Measurements from ENCODE around the gene UNC93A.

Gene UNC93A

GRCh38 chr6:167303675-167304625 lies 12.8 kb downstream of the UNC93A start (continued):
- TF ChIP-seq ZFP30 (CRISPR knock-in tag; IDR thresholded peaks at IDR 0.05) (no peak), ZNF565 (CRISPR knock-in tag; conservative IDR thresholded peaks at IDR 0.05; ENCODE audit: low read depth) (no peak), BACH2 (CRISPR knock-in tag; IDR thresholded peaks at IDR 0.05; ENCODE audit: borderline replicate concordance) (no peak), ISL1 (CRISPR knock-in tag; IDR thresholded peaks at IDR 0.05) (no peak), ZC3H10 (CRISPR knock-in tag; IDR thresholded peaks at IDR 0.05) (no peak), RARB (CRISPR knock-in tag; IDR thresholded peaks at IDR 0.05) (no peak)

GRCh38 chr6:167304912-167305311 lies 13.8 kb downstream of the UNC93A start:
- no peak for TF ChIP-seq BACH2 (CRISPR knock-in tag; IDR thresholded peaks at IDR 0.05; ENCODE audit: borderline replicate concordance)
- no peak for TF ChIP-seq ZNF70 (CRISPR knock-in tag; IDR thresholded peaks at IDR 0.05)
- TF ChIP-seq SNAI2 (CRISPR knock-in tag; IDR thresholded peaks at IDR 0.05), result no peak
- TF ChIP-seq RARB (CRISPR knock-in tag; IDR thresholded peaks at IDR 0.05), result no peak
- TF ChIP-seq TCF4 (CRISPR knock-in tag; IDR thresholded peaks at IDR 0.05; ENCODE audit: borderline replicate concordance), result no peak
- no peak for TF ChIP-seq ESRRG (CRISPR knock-in tag; IDR thresholded peaks at IDR 0.05)
- no peak for TF ChIP-seq GLIS3 (CRISPR knock-in tag; IDR thresholded peaks at IDR 0.05)
- TF ChIP-seq, protein P1, sequence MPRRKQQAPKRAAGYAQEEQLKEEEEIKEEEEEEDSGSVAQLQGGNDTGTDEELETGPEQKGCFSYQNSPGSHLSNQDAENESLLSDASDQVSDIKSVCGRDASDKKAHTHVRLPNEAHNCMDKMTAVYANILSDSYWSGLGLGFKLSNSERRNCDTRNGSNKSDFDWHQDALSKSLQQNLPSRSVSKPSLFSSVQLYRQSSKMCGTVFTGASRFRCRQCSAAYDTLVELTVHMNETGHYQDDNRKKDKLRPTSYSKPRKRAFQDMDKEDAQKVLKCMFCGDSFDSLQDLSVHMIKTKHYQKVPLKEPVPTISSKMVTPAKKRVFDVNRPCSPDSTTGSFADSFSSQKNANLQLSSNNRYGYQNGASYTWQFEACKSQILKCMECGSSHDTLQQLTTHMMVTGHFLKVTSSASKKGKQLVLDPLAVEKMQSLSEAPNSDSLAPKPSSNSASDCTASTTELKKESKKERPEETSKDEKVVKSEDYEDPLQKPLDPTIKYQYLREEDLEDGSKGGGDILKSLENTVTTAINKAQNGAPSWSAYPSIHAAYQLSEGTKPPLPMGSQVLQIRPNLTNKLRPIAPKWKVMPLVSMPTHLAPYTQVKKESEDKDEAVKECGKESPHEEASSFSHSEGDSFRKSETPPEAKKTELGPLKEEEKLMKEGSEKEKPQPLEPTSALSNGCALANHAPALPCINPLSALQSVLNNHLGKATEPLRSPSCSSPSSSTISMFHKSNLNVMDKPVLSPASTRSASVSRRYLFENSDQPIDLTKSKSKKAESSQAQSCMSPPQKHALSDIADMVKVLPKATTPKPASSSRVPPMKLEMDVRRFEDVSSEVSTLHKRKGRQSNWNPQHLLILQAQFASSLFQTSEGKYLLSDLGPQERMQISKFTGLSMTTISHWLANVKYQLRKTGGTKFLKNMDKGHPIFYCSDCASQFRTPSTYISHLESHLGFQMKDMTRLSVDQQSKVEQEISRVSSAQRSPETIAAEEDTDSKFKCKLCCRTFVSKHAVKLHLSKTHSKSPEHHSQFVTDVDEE (CRISPR knock-in tag; IDR thresholded peaks at IDR 0.05), result no peak
- TF ChIP-seq ZNF8 (CRISPR knock-in tag; IDR thresholded peaks at IDR 0.05), result no peak
- TF ChIP-seq PPARA (CRISPR knock-in tag; IDR thresholded peaks at IDR 0.05; ENCODE audit: borderline replicate concordance), result no peak
- no peak for TF ChIP-seq ZNF565 (CRISPR knock-in tag; conservative IDR thresholded peaks at IDR 0.05; ENCODE audit: low read depth)
- TF ChIP-seq ARNTL (CRISPR knock-in tag; IDR thresholded peaks at IDR 0.05; ENCODE audit: borderline replicate concordance, low read depth), result no peak
- TF ChIP-seq, protein P2, sequence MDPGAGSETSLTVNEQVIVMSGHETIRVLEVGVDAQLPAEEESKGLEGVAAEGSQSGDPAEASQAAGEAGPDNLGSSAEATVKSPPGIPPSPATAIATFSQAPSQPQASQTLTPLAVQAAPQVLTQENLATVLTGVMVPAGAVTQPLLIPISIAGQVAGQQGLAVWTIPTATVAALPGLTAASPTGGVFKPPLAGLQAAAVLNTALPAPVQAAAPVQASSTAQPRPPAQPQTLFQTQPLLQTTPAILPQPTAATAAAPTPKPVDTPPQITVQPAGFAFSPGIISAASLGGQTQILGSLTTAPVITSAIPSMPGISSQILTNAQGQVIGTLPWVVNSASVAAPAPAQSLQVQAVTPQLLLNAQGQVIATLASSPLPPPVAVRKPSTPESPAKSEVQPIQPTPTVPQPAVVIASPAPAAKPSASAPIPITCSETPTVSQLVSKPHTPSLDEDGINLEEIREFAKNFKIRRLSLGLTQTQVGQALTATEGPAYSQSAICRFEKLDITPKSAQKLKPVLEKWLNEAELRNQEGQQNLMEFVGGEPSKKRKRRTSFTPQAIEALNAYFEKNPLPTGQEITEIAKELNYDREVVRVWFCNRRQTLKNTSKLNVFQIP (CRISPR knock-in tag; IDR thresholded peaks at IDR 0.05; ENCODE audit: borderline replicate concordance, low read depth), result no peak
- no peak for TF ChIP-seq CSDC2 (CRISPR knock-in tag; IDR thresholded peaks at IDR 0.05)
- TF ChIP-seq CREB5 (CRISPR knock-in tag; IDR thresholded peaks at IDR 0.05; ENCODE audit: low read depth), result no peak
- no peak for TF ChIP-seq OSR1 (CRISPR knock-in tag; IDR thresholded peaks at IDR 0.05)
- no peak for TF ChIP-seq CSRNP3 (CRISPR knock-in tag; IDR thresholded peaks at IDR 0.05)
- TF ChIP-seq PATZ1 (CRISPR knock-in tag; IDR thresholded peaks at IDR 0.05; ENCODE audit: borderline replicate concordance), result no peak
- TF ChIP-seq ISL1 (CRISPR knock-in tag; IDR thresholded peaks at IDR 0.05), result no peak
- TF ChIP-seq ZFP3 (CRISPR knock-in tag; IDR thresholded peaks at IDR 0.05), result no peak
- ATAC-seq, result no peak

All from SK-N-SH treated with all-trans-retinoic acid at 6 μM for 48 hours (cell line).